Muscle layer of duodenum (tissue), 2 donors: ENCODE measurements around the gene PTPN9.
"Not testable (repeated sequence)": the region's sequence is repeated elsewhere in the genome, so short reads cannot be mapped to it uniquely, and the experiment has no call there.

Experiments
- H3K27ac ChIP-seq: one replicate; pipeline ENCODE4 v1.7.0; 2013; ENCODE audit warnings: mild to moderate bottlenecking, low read length
- H3K27me3 ChIP-seq: one replicate; pipeline ENCODE4 v1.7.0; 2013; ENCODE audit warnings: low read depth, mild to moderate bottlenecking, control low read depth, low read length
- H3K36me3 ChIP-seq, 2 donors: one replicate each; pipeline ENCODE4 v1.7.0; 2013; ENCODE audit warnings: low read length in 2 of 2, control low read depth in 1 of 2, mild to moderate bottlenecking in 1 of 2; ENCODE audit not compliant: insufficient read depth in 2 of 2, control insufficient read depth in 1 of 2
- H3K4me1 ChIP-seq, 2 donors: one replicate each; pipeline ENCODE4 v1.7.0; 2013; ENCODE audit warnings: low read length in 2 of 2, mild to moderate bottlenecking in 2 of 2, control low read depth in 1 of 2, moderate library complexity in 1 of 2; ENCODE audit not compliant: insufficient read depth in 2 of 2, control insufficient read depth in 1 of 2
- H3K4me3 ChIP-seq, 2 donors: one replicate each; pipeline ENCODE4 v1.7.0; 2013; ENCODE audit warnings: low read length in 2 of 2, low read depth in 1 of 2, mild to moderate bottlenecking in 1 of 2
- H3K9me3 ChIP-seq, 2 donors: one replicate each; pipeline ENCODE4 v1.7.0; 2013; ENCODE audit warnings: low read length in 2 of 2, control low read depth in 1 of 2, mild to moderate bottlenecking in 1 of 2; ENCODE audit not compliant: control insufficient read depth in 1 of 2
- donor health status: healthy.

Gene PTPN9

GRCh38 chr15:75523011-75523410, 56.1 kb downstream of the PTPN9 start:
- H3K36me3 ChIP-seq: peaks cover 31 to 41% of the 10 kb centered on the region in 2 donors
- no peak overlapping the region for H3K27ac ChIP-seq
- H3K4me1 ChIP-seq: no peaks in the 10 kb centered on the region
- H3K9me3 ChIP-seq: no peaks in the 10 kb centered on the region
- H3K27me3 ChIP-seq: no peaks in the 10 kb centered on the region
- no peak overlapping the region for H3K4me3 ChIP-seq

GRCh38 chr15:75517233-75517632, 61.9 kb downstream of the PTPN9 start:
- H3K27ac ChIP-seq: no peak overlapping the region
- no peak overlapping the region for H3K4me3 ChIP-seq
- peaks cover 20 to 43% of the 10 kb centered on the region in 2 donors for H3K36me3 ChIP-seq
- H3K27me3 ChIP-seq: no peaks in the 10 kb centered on the region
- no peaks in the 10 kb centered on the region for H3K4me1 ChIP-seq
- H3K9me3 ChIP-seq: no peaks in the 10 kb centered on the region

- no peak overlapping the region for H3K27ac ChIP-seq
- H3K9me3 ChIP-seq: no peaks in the 10 kb centered on the region
- peaks cover 26 to 40% of the 10 kb centered on the region in 2 donors for H3K36me3 ChIP-seq
- H3K4me3 ChIP-seq: no peak overlapping the region
- H3K27me3 ChIP-seq: no peaks in the 10 kb centered on the region
- no peaks in the 10 kb centered on the region for H3K4me1 ChIP-seq
Measured at GRCh38 chr15:75508840-75509532, 70.1 kb downstream of the PTPN9 start.

- Histone ChIP-seq H3K36me3 (peaks cover 12 to 29% of the 10 kb centered on the region in 2 donors), H3K4me1 (no peaks in the 10 kb centered on the region), H3K9me3 (no peaks in the 10 kb centered on the region), H3K27ac (no peak overlapping the region), H3K27me3 (no peaks in the 10 kb centered on the region), H3K4me3 (no peak overlapping the region)
Measured at GRCh38 chr15:75502360-75502759, 76.8 kb downstream of the PTPN9 start.

- H3K4me1 ChIP-seq: no peaks in the 10 kb centered on the region
- H3K4me3 ChIP-seq: no peak overlapping the region
- H3K9me3 ChIP-seq: no peaks in the 10 kb centered on the region
- H3K27me3 ChIP-seq: no peaks in the 10 kb centered on the region
- H3K36me3 ChIP-seq: peaks cover 16 to 40% of the 10 kb centered on the region in 2 donors
- no peak overlapping the region for H3K27ac ChIP-seq
Measured at GRCh38 chr15:75493732-75494131, 85.4 kb downstream of the PTPN9 start.

GRCh38 chr15:75483961-75484360, 95.2 kb downstream of the PTPN9 start:
- H3K27me3 ChIP-seq: no peaks in the 10 kb centered on the region
- H3K4me1 ChIP-seq: no peaks in the 10 kb centered on the region
- H3K4me3 ChIP-seq: no peak overlapping the region
- peaks cover 7 to 32% of the 10 kb centered on the region in 2 donors for H3K36me3 ChIP-seq
- no peak overlapping the region for H3K27ac ChIP-seq
- no peaks in the 10 kb centered on the region for H3K9me3 ChIP-seq

GRCh38 chr15:75483556-75483955, 95.6 kb downstream of the PTPN9 start:
- H3K9me3 ChIP-seq, H3K4me1 ChIP-seq, H3K27ac ChIP-seq, H3K27me3 ChIP-seq, H3K4me3 ChIP-seq: not testable (repeated sequence)
- peaks cover 10 to 33% of the 10 kb centered on the region in 2 donors for H3K36me3 ChIP-seq

GRCh38 chr15:75483106-75483505, 96.0 kb downstream of the PTPN9 start:
- Histone ChIP-seq H3K27me3 (no peaks in the 10 kb centered on the region), H3K4me1 (no peaks in the 10 kb centered on the region), H3K4me3 (no peak overlapping the region), H3K36me3 (peaks cover 15 to 34% of the 10 kb centered on the region in 2 donors), H3K9me3 (no peaks in the 10 kb centered on the region), H3K27ac (no peak overlapping the region)

- not testable (repeated sequence) for H3K4me3 ChIP-seq, H3K4me1 ChIP-seq, H3K27ac ChIP-seq, H3K9me3 ChIP-seq, H3K27me3 ChIP-seq
- H3K36me3 ChIP-seq: peaks cover 11 to 31% of the 10 kb centered on the region in 2 donors
Measured at GRCh38 chr15:75480463-75480862, 98.7 kb downstream of the PTPN9 start.

- no peaks in the 10 kb centered on the region for H3K4me1 ChIP-seq
- H3K9me3 ChIP-seq: no peaks in the 10 kb centered on the region
- H3K27me3 ChIP-seq: no peaks in the 10 kb centered on the region
- H3K27ac ChIP-seq: no peak overlapping the region
- H3K36me3 ChIP-seq: peaks cover 11 to 35% of the 10 kb centered on the region in 2 donors
- H3K4me3 ChIP-seq: no peak overlapping the region
Measured at GRCh38 chr15:75479670-75480069, 99.4 kb downstream of the PTPN9 start.

- H3K27ac ChIP-seq, H3K27me3 ChIP-seq, H3K4me3 ChIP-seq, H3K9me3 ChIP-seq, H3K4me1 ChIP-seq: not testable (repeated sequence)
- H3K36me3 ChIP-seq: peaks cover 15 to 38% of the 10 kb centered on the region in 2 donors
Measured at GRCh38 chr15:75477094-75477493, 102.0 kb downstream of the PTPN9 start.
